Uterus (tissue), 4 donors: Measurements from ENCODE around the gene GPR87. TPM values are rescaled to one million over a fixed set of nuclear protein-coding genes. Genes with fewer than 3 reads are reported as not detected.

Source experiments
- DNase-seq, 2 donors: peaks; one replicate each; pipeline ENCODE4 v3.0.0-alpha.2; 2019 to 2020
- H3K27ac ChIP-seq, 2 donors: fragments of 200-600 bp; sonication (generic); 1 replicate in 1 of 2; 2 replicates in 1 of 2; pipeline ENCODE4 v1.5.1; 2016 to 2018
- H3K27me3 ChIP-seq, 2 donors: fragments of 200-600 bp; sonication (generic); one replicate each; pipeline ENCODE4 v1.5.1; 2018 to 2019; ENCODE audit warnings: control low read depth in 1 of 2
- H3K36me3 ChIP-seq, 2 donors: fragments of 200-600 bp; sonication (generic); one replicate each; pipeline ENCODE4 v1.5.1; 2019; ENCODE audit warnings: control low read depth in 1 of 2
- H3K4me1 ChIP-seq, 2 donors: fragments of 200-600 bp; sonication (generic); one replicate each; pipeline ENCODE4 v1.5.1; 2018 to 2019; ENCODE audit warnings: control low read depth in 1 of 2
- H3K4me3 ChIP-seq, 2 donors: fragments of 200-600 bp; sonication (generic); 1 replicate in 1 of 2; 2 replicates in 1 of 2; pipeline ENCODE4 v1.5.1; 2018 to 2019; ENCODE audit warnings: mild to moderate bottlenecking in 1 of 2
- H3K9me3 ChIP-seq, 2 donors: fragments of 200-600 bp; sonication (generic); one replicate each; pipeline ENCODE4 v1.5.1; 2019; ENCODE audit warnings: control low read depth in 1 of 2
- POLR2A ChIP-seq, 2 donors: fragments of 450-650 bp; IDR thresholded peaks; one replicate each; pipeline ENCODE4 v1.6.1; 2016; ENCODE audit warnings: antibody characterized with exemption in 2 of 2, mild to moderate bottlenecking in 1 of 2, moderate library complexity in 1 of 2
- intact Hi-C: fragments of 100-400 bp; cut with DNase I; formaldehyde crosslinking; loops from one replicate; pipeline ENCODE4 v1.15.1; 2023; ENCODE audit warnings: low total_unique reads
- total RNA-seq, 4 donors: library from RNA; depleted of rRNA in 3 of 4; stranded (reverse); fragments of >200 nt in 3 of 4; gene quantifications; one replicate each; pipeline versions ENCODE4 v1.1.0 to v1.2.4, GENCODE V29; 2014 to 2023
- TF ChIP-seq, protein P1 (sequence below), 4 experiments: fragments of 200-600 bp in 2 of 4; fragments of 450-650 bp in 2 of 4; sonication (generic) in 2 of 4; IDR thresholded peaks; one replicate each; pipeline ENCODE4 v1.5.1; 2016 to 2019; ENCODE audit warnings: antibody characterized with exemption in 4 of 4, mild to moderate bottlenecking in 2 of 4, moderate library complexity in 1 of 4
- donor health status: DM: yes; HTN: yes; CAD: no.

The GPR87 gene
- total RNA-seq, 4 donors from 2014 or later = 0.21 TPM; not detected in 3

- peak overlapping the region in 1 of 2 donors; percentile 12 for H3K27ac ChIP-seq
- no peak overlapping the region for H3K4me3 ChIP-seq
- H3K36me3 ChIP-seq = no peaks in the 10 kb centered on the region
- no peak for DNase-seq
- no peaks in the 10 kb centered on the region for H3K27me3 ChIP-seq
- intact Hi-C loops = no loop called here
- TF ChIP-seq POLR2A (IDR thresholded peaks at IDR 0.05) = no peak
- TF ChIP-seq, protein P1, sequence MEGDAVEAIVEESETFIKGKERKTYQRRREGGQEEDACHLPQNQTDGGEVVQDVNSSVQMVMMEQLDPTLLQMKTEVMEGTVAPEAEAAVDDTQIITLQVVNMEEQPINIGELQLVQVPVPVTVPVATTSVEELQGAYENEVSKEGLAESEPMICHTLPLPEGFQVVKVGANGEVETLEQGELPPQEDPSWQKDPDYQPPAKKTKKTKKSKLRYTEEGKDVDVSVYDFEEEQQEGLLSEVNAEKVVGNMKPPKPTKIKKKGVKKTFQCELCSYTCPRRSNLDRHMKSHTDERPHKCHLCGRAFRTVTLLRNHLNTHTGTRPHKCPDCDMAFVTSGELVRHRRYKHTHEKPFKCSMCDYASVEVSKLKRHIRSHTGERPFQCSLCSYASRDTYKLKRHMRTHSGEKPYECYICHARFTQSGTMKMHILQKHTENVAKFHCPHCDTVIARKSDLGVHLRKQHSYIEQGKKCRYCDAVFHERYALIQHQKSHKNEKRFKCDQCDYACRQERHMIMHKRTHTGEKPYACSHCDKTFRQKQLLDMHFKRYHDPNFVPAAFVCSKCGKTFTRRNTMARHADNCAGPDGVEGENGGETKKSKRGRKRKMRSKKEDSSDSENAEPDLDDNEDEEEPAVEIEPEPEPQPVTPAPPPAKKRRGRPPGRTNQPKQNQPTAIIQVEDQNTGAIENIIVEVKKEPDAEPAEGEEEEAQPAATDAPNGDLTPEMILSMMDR (IDR thresholded peaks at IDR 0.05) = no peak
- no peaks in the 10 kb centered on the region for H3K9me3 ChIP-seq
- H3K4me1 ChIP-seq = peaks cover 0 to 3% of the 10 kb centered on the region in 2 donors
Observed at GRCh38 chr3:151256749-151257148, 59.9 kb downstream of the GPR87 start.

- intact Hi-C loops = no loop called here
- TF ChIP-seq, protein P1 (IDR thresholded peaks at IDR 0.05) = no peak
- TF ChIP-seq POLR2A (IDR thresholded peaks at IDR 0.05) = no peak
- no peaks in the 10 kb centered on the region for H3K27me3 ChIP-seq
- no peaks in the 10 kb centered on the region for H3K9me3 ChIP-seq
- H3K4me3 ChIP-seq = no peak overlapping the region
- no peak for DNase-seq
- peak overlapping the region in 1 of 2 donors; percentile 23 for H3K27ac ChIP-seq
- H3K36me3 ChIP-seq = no peaks in the 10 kb centered on the region
- H3K4me1 ChIP-seq = no peaks in the 10 kb centered on the region
Observed at GRCh38 chr3:151248772-151249337, 67.8 kb downstream of the GPR87 start.

Other genes with a start within 250 kb of the GPR87 start
- gene MED12L, start 231.2 kb downstream of the GPR87 start, total RNA-seq = 10 to 100 TPM in 1 of 4 donors, 1 to 10 TPM in 1, under 1 TPM in 2; 0.51 to 12.7 (median 3.1) TPM
- under 1 TPM in 2 of 4 donors, not detected in 2; 0.34 to 0.48 TPM for gene GPR171, start 113.6 kb downstream of the GPR87 start, total RNA-seq
- gene P2RY14, start 38.3 kb downstream of the GPR87 start, total RNA-seq = 1 to 10 TPM in 1 of 4 donors, under 1 TPM in 3; 0.51 to 2.6 (median 0.61) TPM
- gene P2RY13, start 12.7 kb upstream of the GPR87 start, total RNA-seq = 1 to 10 TPM in 3 of 4 donors, under 1 TPM in 1; 0.88 to 1.5 (median 1.2) TPM
- gene P2RY12, start 67.9 kb upstream of the GPR87 start, total RNA-seq = 1 to 10 TPM in 2 of 4 donors, under 1 TPM in 1, not detected in 1; 0.95 to 6.2 (median 3.1) TPM
- gene IGSF10, start 144.2 kb upstream of the GPR87 start, total RNA-seq = 10 to 100 TPM in 1 of 4 donors, 1 to 10 TPM in 3; 3.5 to 14.9 (median 7.0) TPM